ENCODE results near the gene STPG2. TPM values are rescaled to one million over a fixed set of nuclear protein-coding genes. Genes with fewer than 3 reads are reported as not detected.

Gene STPG2
- total and polyA plus RNA-seq, 2 of the 8 experiments (the other 6 are each of a cell fraction or from before 2014, with no cell fraction given): 0.03 TPM; not detected in 1

DNA sequence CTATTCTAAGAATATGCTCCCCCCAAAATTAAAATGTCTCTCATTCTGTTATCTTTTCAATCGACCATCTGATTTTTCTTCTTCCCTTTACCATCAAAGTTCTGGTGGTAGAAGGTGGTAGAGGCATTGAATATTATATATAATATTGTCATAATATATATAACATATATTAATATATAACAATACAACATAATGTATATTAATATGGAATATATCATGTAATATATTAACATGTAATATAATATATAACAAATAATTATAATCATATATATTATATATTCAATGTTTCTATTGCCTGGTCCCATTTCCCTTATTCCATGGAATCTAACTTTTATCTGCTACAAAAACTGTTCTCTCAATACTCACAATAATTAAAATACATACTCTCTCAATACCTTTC lies 40.6 kb downstream of the STPG2 start (continued):
- TF ChIP-seq CHD7 (IDR thresholded peaks at IDR 0.05; ENCODE audit: insufficient replicate concordance, low read length) (no peak), SP2 (IDR thresholded peaks at IDR 0.05; ENCODE audit: low read length) (no peak), EP300 (IDR thresholded peaks at IDR 0.05; ENCODE audit: borderline replicate concordance in 1 of 2, low read depth in 2 of 2, low read length in 2 of 2) (no peak), BACH1 (IDR thresholded peaks at IDR 0.05; ENCODE audit: low read length) (no peak), TCF12 (IDR thresholded peaks at IDR 0.05; ENCODE audit: low read depth, low read length) (no peak), PHF8 (conservative IDR thresholded peaks at IDR 0.05; ENCODE audit: low read depth, low read length) (no peak)
- TF ChIP-seq, protein P1, sequence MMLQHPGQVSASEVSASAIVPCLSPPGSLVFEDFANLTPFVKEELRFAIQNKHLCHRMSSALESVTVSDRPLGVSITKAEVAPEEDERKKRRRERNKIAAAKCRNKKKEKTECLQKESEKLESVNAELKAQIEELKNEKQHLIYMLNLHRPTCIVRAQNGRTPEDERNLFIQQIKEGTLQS (IDR thresholded peaks at IDR 0.05; ENCODE audit: insufficient read depth, low read depth, low read length): no peak
- TF ChIP-seq, protein P2, sequence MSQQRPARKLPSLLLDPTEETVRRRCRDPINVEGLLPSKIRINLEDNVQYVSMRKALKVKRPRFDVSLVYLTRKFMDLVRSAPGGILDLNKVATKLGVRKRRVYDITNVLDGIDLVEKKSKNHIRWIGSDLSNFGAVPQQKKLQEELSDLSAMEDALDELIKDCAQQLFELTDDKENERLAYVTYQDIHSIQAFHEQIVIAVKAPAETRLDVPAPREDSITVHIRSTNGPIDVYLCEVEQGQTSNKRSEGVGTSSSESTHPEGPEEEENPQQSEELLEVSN (IDR thresholded peaks at IDR 0.05): no peak
- TF ChIP-seq, protein P3, sequence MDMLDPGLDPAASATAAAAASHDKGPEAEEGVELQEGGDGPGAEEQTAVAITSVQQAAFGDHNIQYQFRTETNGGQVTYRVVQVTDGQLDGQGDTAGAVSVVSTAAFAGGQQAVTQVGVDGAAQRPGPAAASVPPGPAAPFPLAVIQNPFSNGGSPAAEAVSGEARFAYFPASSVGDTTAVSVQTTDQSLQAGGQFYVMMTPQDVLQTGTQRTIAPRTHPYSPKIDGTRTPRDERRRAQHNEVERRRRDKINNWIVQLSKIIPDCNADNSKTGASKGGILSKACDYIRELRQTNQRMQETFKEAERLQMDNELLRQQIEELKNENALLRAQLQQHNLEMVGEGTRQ (IDR thresholded peaks at IDR 0.05; ENCODE audit: low read length): no peak

Data from H1 (cell line).